Spleen (tissue), 7 donors: ENCODE results near the gene RING1.

ENCODE experiments used
- POLR2A ChIP-seq, 3 donors: fragments of 450-650 bp; IDR thresholded peaks; one replicate each; pipeline ENCODE4 v1.5.1; 2017; ENCODE audit warnings: antibody characterized with exemption in 3 of 3, mild to moderate bottlenecking in 1 of 3
- TF ChIP-seq, protein P1 (sequence below), 11 experiments: fragments of 200-600 bp in 7 of 11; fragments of 450-650 bp in 4 of 11; sonication (generic) in 4 of 11; IDR thresholded peaks in 8 of 11; conservative IDR thresholded peaks in 3 of 11; 1 replicate in 7 of 11; 2 replicates in 4 of 11; pipeline versions ENCODE4 v1.4.0 to v1.8.0; 2016 to 2021; ENCODE audit warnings: antibody characterized with exemption in 11 of 11, inconsistent platforms in 4 of 11, mild to moderate bottlenecking in 1 of 11
- donor health status: DM: no; HTN: no; CAD: no; lungs with moderate emphysema.
- donor health status: DM: no; HTN: no; CAD: no.
- donor health status: DM: no; HTN: no; CAD: no.

DNA sequence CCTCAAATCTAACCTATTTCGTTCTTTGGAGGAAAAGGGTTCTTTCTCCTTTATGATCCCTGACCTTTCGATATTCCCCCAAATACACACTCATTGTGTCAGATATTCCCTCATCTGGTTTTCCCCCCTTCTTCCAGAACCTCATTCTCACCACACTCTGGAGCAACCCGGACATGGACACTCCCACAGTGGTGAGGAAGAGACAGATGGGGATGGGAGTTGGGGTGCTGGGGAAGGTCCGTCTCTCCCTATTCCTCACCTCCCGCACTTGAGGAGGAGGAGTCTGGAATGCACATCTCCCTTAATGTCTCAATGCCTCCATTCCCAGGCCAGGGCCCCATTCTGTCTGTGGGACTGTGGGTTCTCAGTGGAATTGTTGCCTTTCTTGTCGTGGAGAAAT lies 6.4 kb upstream of the RING1 start:
- TF ChIP-seq, protein P1, sequence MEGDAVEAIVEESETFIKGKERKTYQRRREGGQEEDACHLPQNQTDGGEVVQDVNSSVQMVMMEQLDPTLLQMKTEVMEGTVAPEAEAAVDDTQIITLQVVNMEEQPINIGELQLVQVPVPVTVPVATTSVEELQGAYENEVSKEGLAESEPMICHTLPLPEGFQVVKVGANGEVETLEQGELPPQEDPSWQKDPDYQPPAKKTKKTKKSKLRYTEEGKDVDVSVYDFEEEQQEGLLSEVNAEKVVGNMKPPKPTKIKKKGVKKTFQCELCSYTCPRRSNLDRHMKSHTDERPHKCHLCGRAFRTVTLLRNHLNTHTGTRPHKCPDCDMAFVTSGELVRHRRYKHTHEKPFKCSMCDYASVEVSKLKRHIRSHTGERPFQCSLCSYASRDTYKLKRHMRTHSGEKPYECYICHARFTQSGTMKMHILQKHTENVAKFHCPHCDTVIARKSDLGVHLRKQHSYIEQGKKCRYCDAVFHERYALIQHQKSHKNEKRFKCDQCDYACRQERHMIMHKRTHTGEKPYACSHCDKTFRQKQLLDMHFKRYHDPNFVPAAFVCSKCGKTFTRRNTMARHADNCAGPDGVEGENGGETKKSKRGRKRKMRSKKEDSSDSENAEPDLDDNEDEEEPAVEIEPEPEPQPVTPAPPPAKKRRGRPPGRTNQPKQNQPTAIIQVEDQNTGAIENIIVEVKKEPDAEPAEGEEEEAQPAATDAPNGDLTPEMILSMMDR (IDR thresholded peaks at IDR 0.05 in 8 of 11, conservative IDR thresholded peaks at IDR 0.05 in 3 of 11), result no peak
- TF ChIP-seq POLR2A (IDR thresholded peaks at IDR 0.05), result no peak
